ES-I3 (cell line): Measurements from ENCODE around the gene EMP2.

Experiments used
- H3K36me3 ChIP-seq: 2 replicates; pipeline ENCODE4 v1.6.1; 2013; ENCODE audit warnings: mild to moderate bottlenecking, low read length, control low read depth, moderate library complexity; ENCODE audit not compliant: insufficient read depth
- H3K4me1 ChIP-seq: 2 replicates; pipeline ENCODE4 v1.6.1; 2013; ENCODE audit warnings: mild to moderate bottlenecking, control low read depth, low read length; ENCODE audit not compliant: insufficient read depth
- H3K9ac ChIP-seq: 2 replicates; pipeline ENCODE4 v1.6.1; 2013; ENCODE audit warnings: low read depth, mild to moderate bottlenecking, low read length, moderate library complexity
- H3K9me3 ChIP-seq: 2 replicates; pipeline ENCODE4 v1.6.1; 2013; ENCODE audit warnings: mild to moderate bottlenecking, low read length, moderate library complexity; ENCODE audit not compliant: control insufficient read depth, insufficient read depth

The EMP2 gene

DNA sequence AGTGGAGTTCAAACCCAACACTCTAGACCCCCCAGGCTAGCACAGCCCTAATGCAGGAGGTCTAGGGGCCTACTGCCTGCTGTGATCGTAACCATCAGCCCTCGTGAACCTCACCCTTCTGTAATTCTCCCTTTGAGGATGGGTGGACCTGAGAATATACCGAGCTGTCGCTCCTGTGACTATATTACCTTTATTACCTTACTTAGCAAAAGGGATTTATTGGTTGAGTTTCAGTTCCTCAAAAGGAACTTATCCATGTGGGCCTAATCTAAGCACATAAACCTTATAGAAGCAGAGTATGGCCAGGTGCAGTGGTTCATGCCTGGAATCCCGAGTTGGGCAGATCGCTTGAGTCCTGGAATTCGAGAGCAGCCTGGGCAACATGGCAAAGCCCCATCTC is 19.2 kb upstream of the EMP2 start:
- no peaks in the 10 kb centered on the region for H3K9me3 ChIP-seq
- no peak overlapping the region for H3K9ac ChIP-seq
- H3K4me1 ChIP-seq = peaks cover 7% of the 10 kb centered on the region; the same call in 1 of the 2 replicates

DNA sequence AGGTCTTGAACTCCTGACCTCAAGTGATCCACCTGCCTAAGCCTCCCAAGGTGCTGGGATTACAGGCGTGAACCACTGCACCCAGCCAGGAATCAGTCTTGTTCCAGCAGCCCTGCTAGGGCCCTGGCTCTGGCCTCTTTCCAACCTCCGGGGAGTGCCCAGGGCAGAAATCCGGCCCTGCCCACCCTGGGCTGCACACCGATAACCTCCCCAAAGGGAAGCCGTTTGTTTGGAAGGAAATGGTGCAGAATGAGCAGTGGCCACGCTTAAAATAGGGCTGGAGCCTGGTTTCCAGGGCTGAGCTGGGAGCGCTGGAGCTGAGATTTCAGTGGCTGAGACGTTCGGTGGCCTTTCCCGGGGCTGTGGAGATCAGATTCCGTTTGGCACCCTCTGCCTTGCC is 17.8 kb upstream of the EMP2 start:
- Histone ChIP-seq H3K36me3 (no peaks in the 10 kb centered on the region), H3K4me1 (peaks cover 8% of the 10 kb centered on the region; the same call in 1 of the 2 replicates), H3K9ac (no peak overlapping the region), H3K9me3 (no peaks in the 10 kb centered on the region)

More for the DNA sequence above, 19.2 kb upstream of the EMP2 start:
- no peaks in the 10 kb centered on the region for H3K36me3 ChIP-seq

DNA sequence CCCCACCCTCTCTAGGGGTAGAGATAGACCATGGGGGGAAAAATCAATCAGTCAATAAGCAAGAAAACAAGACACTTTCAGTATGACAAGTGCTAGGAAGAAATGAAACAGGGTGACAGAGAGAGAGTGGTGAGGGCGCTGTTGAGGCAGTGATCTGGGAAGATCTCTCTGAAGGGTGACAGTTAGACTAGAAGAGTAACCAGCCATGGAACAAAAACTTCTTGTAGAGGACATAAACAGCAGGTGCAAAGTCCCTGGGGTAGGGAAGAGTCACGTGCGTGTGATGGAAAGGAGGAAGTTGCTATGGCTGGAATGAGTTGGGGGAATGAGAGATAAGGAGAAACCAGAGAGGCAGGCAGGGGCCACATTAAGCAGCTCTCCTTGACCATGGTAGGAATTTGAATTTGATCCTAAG is 16.8 kb upstream of the EMP2 start:
- H3K4me1 ChIP-seq = peaks cover 6% of the 10 kb centered on the region; the same call in 1 of the 2 replicates
- no peaks in the 10 kb centered on the region for H3K36me3 ChIP-seq
- H3K9me3 ChIP-seq = no peaks in the 10 kb centered on the region
- H3K9ac ChIP-seq = no peak overlapping the region

DNA sequence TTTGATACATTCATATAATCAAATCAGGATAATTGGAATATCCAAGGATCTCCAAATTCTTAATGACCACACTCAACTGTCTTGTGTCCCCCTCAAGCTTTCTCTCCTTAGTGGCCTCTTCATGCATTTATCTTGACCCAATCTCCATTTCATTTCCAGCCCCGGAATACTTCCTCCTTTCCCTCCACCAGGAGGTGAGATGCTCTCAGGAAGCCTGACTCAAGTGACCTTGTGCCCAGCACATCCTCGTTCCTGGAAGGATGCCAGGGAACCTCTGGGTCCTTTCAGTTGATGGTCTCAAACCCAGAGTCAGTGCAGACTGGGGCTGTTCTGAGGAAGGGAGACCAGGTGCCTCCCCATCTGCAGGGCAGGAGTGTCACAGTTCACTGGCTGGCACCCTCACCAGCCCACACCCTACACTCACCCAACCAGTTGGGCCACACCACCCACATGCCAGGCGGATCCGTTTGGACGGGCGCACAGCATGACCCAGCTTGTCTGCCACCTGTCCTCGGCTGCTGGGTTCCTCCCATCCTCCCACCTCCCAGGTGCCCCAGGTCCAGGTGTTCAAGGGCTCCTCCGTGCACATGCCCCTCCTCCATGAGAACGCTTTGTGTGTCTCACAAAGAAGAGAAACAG is 14.0 kb upstream of the EMP2 start:
- no peaks in the 10 kb centered on the region for H3K9me3 ChIP-seq
- no peaks in the 10 kb centered on the region for H3K36me3 ChIP-seq
- peaks cover 3% of the 10 kb centered on the region; the same call in 1 of the 2 replicates for H3K4me1 ChIP-seq
- H3K9ac ChIP-seq = no peak overlapping the region

DNA sequence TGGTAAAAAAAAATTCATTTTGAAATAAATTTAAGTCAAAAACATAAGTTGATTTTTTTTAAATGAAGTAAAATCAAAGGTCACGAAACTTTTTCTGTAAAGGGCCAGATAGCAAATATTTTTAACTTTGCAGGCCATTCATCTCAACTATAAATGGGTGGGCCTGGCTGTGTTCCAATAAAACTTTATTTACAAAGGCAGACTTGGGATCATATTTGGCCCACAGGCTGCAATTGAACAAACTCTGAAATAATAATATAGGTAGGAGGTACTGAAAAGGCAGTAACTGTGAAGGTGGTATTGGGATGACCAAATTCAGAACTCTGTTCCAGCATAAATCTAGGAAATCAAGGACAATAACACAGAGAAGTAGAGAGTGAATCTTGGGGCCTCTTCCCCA is 12.2 kb upstream of the EMP2 start:
- H3K4me1 ChIP-seq = peaks cover 3% of the 10 kb centered on the region; the same call in 1 of the 2 replicates
- no peak overlapping the region for H3K9ac ChIP-seq
- no peaks in the 10 kb centered on the region for H3K9me3 ChIP-seq
- no peaks in the 10 kb centered on the region for H3K36me3 ChIP-seq

- H3K9me3 ChIP-seq = no peaks in the 10 kb centered on the region
- H3K9ac ChIP-seq = no peak overlapping the region
- H3K4me1 ChIP-seq = peaks cover 3% of the 10 kb centered on the region; the same call in 1 of the 2 replicates
- H3K36me3 ChIP-seq = no peaks in the 10 kb centered on the region
Measured at GRCh38 chr16:10590342-10590741, 9.9 kb upstream of the EMP2 start.

DNA sequence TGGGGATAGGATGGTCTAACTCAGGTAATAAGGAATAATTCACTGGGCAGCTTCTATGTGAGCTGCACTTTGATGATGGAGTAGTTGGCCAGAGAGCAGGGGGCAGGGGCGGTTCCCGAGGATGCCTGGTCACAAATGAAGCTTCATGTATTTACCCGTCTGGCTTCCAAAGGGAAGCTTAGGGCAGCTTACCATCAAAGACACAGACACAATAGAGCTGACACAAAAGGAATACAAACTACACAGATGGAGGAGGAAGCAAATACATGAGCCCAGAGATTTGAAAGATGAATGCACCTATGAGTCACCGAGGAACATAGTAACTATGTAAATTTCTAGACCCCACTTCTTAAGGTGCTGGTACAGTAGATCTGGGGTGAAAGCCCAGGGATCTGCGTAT is 8.7 kb upstream of the EMP2 start:
- H3K36me3 ChIP-seq = no peaks in the 10 kb centered on the region
- H3K4me1 ChIP-seq = peaks cover 5% of the 10 kb centered on the region; the same call in 1 of the 2 replicates
- H3K9me3 ChIP-seq = no peaks in the 10 kb centered on the region
- no peak overlapping the region for H3K9ac ChIP-seq

DNA sequence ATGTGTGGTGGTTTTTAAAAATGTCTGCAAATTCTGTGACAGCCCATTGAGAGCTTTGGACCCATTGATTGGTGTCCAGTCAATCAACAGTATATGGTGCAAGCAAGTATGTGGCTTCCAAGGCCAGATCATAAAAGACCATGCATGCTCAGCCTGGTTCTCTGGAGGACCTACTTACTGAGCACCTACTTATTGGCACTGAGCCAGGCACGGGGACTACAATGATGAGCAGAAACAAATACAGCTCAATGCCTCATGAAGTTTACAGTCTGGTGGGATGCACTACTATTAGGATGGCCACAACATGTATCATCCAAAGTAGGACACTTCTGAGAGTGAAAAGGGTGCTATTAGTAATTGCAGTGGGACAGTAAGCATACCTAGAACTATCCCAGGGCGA is 7.2 kb upstream of the EMP2 start:
- Histone ChIP-seq H3K9me3 (no peaks in the 10 kb centered on the region), H3K9ac (no peak overlapping the region), H3K4me1 (peaks cover 5% of the 10 kb centered on the region; the same call in 1 of the 2 replicates), H3K36me3 (no peaks in the 10 kb centered on the region)

- Histone ChIP-seq H3K36me3 (no peaks in the 10 kb centered on the region), H3K9ac (no peak overlapping the region), H3K9me3 (no peaks in the 10 kb centered on the region), H3K4me1 (peaks cover 5% of the 10 kb centered on the region; the same call in 1 of the 2 replicates)
Measured at GRCh38 chr16:10584981-10585438, 4.6 kb upstream of the EMP2 start.

DNA sequence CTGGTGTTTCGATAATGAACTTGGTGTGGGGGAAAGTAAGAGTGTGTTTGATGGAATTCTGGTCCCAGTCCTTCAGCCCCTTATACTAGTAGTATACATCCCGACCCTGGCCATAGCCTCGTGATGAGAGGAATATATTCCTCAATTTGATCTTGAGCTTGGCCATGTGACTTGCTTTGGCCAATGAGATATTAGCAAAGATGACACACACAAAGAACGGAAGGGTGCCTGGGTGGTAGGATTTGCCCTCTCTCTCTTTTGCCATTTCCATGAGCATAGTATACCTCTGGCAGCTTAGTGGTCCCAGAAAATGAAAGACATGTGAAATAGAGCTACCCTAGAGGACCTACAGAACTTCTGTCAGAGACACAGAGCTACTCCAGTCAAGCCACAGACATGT is 2.9 kb upstream of the EMP2 start:
- no peaks in the 10 kb centered on the region for H3K9me3 ChIP-seq
- H3K36me3 ChIP-seq = no peaks in the 10 kb centered on the region
- H3K9ac ChIP-seq = no peak overlapping the region
- H3K4me1 ChIP-seq = peaks cover 5% of the 10 kb centered on the region; the same call in 1 of the 2 replicates

GRCh38 chr16:10581507-10581906 is 1.1 kb upstream of the EMP2 start:
- H3K4me1 ChIP-seq = peaks cover 16% of the 10 kb centered on the region
- no peaks in the 10 kb centered on the region for H3K36me3 ChIP-seq
- no peak overlapping the region for H3K9ac ChIP-seq
- H3K9me3 ChIP-seq = no peaks in the 10 kb centered on the region

- H3K36me3 ChIP-seq = no peaks in the 10 kb centered on the region
- H3K9me3 ChIP-seq = no peaks in the 10 kb centered on the region
- peak overlapping the region; percentile 70 for H3K9ac ChIP-seq
- peaks cover 18% of the 10 kb centered on the region for H3K4me1 ChIP-seq
Measured at GRCh38 chr16:10580883-10581247, 467 bp upstream of the EMP2 start.

DNA sequence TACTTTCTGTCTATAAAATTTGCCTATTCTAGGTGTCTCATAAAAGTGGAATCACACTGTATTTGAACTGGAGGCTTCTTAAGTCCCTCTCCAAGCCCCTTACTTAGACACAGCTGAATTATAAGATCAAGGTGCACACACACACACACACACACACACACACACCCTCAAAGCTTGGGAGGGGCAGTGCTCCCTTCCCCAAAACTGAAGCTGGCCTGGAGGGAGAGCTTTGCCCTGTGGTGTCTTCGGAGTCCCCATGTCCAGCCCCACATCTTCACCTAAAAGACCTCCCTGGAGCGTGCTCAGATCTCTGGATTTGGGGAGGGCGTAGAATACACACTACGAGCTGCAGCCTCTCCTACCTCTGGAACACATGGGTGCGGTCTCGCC is 828 bp downstream of the EMP2 start:
- Histone ChIP-seq H3K36me3 (no peaks in the 10 kb centered on the region), H3K4me1 (peaks cover 13% of the 10 kb centered on the region), H3K9me3 (no peaks in the 10 kb centered on the region), H3K9ac (peak overlapping the region; percentile 70; the same call in 1 of the 2 replicates)

- Histone ChIP-seq H3K9ac (no peak overlapping the region), H3K36me3 (no peaks in the 10 kb centered on the region), H3K9me3 (no peaks in the 10 kb centered on the region), H3K4me1 (peaks cover 13% of the 10 kb centered on the region)
Measured at GRCh38 chr16:10578474-10579316, 1.7 kb downstream of the EMP2 start.
